GM19468 (cell line): Measurements from ENCODE around the gene MFNG.
A peak's percentile ranks its signal among the peaks of the same experiment; 100 is the strongest.
"Not testable (repeated sequence)": the region's sequence is repeated elsewhere in the genome, so short reads cannot be mapped to it uniquely, and the experiment has no call there.

ENCODE experiments used
- ATAC-seq: cut with Tn5 transposase; IDR thresholded peaks from one replicate; pipeline ENCODE4 v1.9.1; 2021; ENCODE audit warnings: mild to moderate bottlenecking, moderate library complexity, moderate number of reproducible peaks; ENCODE audit not compliant: unreplicated experiment; ENCODE audit errors: extremely low read depth

MFNG gene

GRCh38 chr22:37486224-37486845, at the start of gene MFNG:
Gene MFNG, minus strand, starts transcription at chr22:37486384. Its CDS starts 207 bp downstream, at chr22:37486177.
- ATAC-seq = peak; percentile 56

GRCh38 chr22:37535159-37535558, 49.0 kb upstream of the MFNG start:
- ATAC-seq = no peak

- no peak for ATAC-seq
Observed at GRCh38 chr22:37534445-37534844, 48.3 kb upstream of the MFNG start.

- ATAC-seq = no peak
Observed at GRCh38 chr22:37533995-37534394, 47.8 kb upstream of the MFNG start.

GRCh38 chr22:37529652-37530345, 43.6 kb upstream of the MFNG start:
- ATAC-seq = no peak

GRCh38 chr22:37527952-37528351, 41.8 kb upstream of the MFNG start:
- ATAC-seq = not testable (repeated sequence)

- ATAC-seq = not testable (repeated sequence)
Observed at GRCh38 chr22:37527081-37527752, 41.0 kb upstream of the MFNG start.

GRCh38 chr22:37526376-37526775, 40.2 kb upstream of the MFNG start:
- ATAC-seq = no peak

GRCh38 chr22:37525746-37526350, 39.7 kb upstream of the MFNG start:
- ATAC-seq = no peak

GRCh38 chr22:37525073-37525745, 39.0 kb upstream of the MFNG start:
- ATAC-seq = no peak

GRCh38 chr22:37522482-37522881, 36.3 kb upstream of the MFNG start:
- ATAC-seq = no peak

GRCh38 chr22:37521236-37521739, 35.1 kb upstream of the MFNG start:
- ATAC-seq = no peak

GRCh38 chr22:37520776-37521191, 34.6 kb upstream of the MFNG start:
- no peak for ATAC-seq

- ATAC-seq = no peak
Observed at GRCh38 chr22:37519268-37520195, 33.3 kb upstream of the MFNG start, which contains the start of gene CARD10. Gene CARD10, minus strand, starts transcription at chr22:37519415. Its CDS starts 215 bp downstream, at chr22:37519200.

GRCh38 chr22:37518509-37519267, 32.5 kb upstream of the MFNG start:
- ATAC-seq = no peak

- no peak for ATAC-seq
Observed at GRCh38 chr22:37517826-37518450, 31.8 kb upstream of the MFNG start.

GRCh38 chr22:37516456-37516855, 30.3 kb upstream of the MFNG start:
- no peak for ATAC-seq

GRCh38 chr22:37515901-37516300, 29.7 kb upstream of the MFNG start:
- no peak for ATAC-seq
